GM21529 (cell line): ENCODE results near the gene ITPK1.

Source experiments
- ATAC-seq: cut with Tn5 transposase; IDR thresholded peaks from one replicate; pipeline ENCODE4 v1.9.1; 2021; ENCODE audit not compliant: unreplicated experiment

ITPK1 gene

DNA sequence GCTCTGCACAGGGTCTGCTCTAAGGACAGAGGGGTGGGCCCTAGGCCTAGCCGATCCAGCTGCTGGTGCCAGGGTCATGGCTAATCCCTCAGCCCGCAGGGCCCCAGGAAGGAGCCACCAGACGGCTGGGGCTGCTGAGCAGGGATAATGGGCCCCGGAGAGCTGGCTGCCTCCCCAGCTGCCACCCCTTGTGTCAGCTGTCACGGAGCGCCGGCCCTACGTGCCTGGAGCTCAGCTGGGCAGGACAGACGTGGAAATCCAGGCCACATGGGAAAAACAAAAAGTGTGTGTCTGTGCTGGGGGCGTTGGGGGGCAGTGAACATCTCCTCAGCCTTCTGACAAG, 156.6 kb downstream of the ITPK1 start:
- no peak for ATAC-seq

DNA sequence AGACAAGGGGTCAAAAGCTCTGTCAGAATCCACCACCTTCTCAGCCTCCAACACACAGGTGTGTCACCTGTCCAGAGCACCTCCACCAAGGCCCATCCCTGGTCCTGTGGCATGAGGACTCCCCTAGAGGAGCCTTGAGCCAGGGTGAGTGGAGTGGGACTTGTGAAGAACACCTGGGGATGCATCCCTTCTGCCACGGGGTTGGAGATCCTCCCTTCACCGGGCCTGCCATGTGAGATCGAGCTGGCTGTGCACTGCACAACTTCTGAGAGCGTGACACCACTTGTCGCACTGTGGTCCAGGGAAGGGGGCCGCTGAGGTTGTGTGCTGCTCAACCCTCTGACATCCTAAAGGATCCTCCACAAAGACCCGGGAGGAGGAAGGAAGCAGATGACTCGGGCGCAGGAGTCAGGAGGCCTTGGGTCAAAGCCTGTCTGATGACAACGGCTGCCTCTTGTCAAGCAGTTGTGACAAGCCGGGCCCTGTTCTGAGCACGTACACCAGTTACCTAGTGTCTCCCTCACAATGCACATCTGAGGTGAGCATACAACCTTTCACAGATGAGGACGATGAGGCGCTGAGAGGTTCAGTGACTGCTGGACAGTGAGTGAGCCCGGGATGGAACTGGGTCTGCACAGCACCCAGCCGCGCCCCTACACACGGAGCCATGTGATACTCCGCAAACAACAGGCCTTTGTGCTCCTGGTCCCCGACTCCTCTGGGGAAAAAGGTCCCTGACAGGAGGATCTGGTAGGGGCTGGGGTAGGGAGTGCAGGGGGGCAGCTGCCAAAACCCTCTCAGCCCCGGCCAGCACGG, 157.1 kb downstream of the ITPK1 start:
- ATAC-seq, result no peak

DNA sequence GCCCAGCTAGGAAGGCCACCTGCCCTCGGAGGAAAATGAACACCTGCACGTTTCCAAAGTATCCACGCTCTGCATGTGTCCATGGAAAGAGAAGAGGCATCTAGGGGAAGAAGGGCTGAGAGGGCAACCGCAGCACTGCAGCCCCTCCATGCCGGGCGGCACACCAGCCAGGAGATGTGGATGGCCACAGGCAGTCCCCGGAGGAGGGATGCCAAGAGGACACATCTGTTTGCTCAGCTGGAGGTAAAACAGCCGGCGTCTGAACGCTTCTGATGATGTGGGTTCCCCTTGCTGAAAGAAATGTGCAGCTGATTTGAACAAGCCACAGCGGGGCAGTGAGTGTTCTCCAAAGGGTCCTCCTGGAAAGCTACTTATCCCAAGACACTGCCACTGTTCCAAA, 158.8 kb downstream of the ITPK1 start:
- ATAC-seq, result no peak

DNA sequence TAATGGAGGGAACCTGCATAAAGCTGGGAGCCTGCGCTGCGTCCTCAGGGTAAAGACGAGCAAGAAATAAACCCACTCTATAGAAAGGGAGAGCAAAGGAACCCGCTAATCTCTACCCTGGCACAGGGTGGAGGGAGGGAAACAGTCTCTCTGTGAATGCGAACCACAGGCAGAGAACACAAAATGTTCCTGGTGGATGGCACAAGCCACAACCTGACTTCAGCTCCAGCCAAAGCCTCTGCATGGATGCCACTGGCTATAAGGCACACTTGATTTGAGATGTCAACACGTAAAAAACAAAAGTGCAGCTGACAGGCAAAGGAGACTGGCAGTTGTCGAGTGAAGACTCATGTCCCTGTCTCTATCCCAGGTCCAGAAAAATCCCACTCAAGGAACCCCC, 160.3 kb downstream of the ITPK1 start:
- ATAC-seq, result no peak

DNA sequence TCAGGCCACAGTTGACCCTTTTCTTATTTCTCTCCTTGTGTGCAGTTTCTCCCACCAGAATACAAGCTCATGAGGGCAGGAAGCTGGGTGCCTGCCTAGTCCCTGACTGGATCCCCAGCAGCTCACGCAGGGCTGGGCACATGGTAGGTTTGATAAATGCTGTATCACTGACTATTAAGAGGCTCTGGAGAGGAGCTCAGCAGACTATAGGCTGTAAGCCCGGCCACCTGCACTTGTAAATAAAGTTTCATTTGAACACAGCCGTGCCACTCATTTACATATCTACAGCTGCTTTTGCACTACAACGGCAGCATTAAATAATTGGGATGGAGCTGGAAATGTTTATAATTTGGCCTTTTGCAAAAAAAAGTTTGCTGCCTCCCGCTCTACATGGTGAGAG, 160.8 kb downstream of the ITPK1 start:
- ATAC-seq, result no peak

DNA sequence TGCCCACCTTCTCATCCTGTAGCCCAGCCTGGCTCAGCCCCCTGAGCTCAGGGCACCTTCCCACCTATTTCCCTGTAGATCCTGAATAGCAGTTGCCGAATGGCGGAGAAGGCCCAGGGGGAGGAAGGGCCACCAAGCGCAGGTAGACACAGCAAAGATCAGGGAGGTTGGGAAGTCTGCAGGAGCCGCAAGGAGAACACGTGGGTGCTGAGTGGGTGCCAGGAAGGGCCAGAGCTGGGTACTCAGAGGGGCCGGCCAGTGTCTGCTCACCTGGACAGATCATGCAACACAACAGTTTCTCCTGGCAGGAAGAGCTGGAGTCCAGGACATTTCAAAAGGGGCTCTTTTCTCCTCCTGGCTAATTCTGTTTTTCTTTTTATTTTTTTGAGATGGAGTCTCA, 162.2 kb downstream of the ITPK1 start:
- no peak for ATAC-seq

DNA sequence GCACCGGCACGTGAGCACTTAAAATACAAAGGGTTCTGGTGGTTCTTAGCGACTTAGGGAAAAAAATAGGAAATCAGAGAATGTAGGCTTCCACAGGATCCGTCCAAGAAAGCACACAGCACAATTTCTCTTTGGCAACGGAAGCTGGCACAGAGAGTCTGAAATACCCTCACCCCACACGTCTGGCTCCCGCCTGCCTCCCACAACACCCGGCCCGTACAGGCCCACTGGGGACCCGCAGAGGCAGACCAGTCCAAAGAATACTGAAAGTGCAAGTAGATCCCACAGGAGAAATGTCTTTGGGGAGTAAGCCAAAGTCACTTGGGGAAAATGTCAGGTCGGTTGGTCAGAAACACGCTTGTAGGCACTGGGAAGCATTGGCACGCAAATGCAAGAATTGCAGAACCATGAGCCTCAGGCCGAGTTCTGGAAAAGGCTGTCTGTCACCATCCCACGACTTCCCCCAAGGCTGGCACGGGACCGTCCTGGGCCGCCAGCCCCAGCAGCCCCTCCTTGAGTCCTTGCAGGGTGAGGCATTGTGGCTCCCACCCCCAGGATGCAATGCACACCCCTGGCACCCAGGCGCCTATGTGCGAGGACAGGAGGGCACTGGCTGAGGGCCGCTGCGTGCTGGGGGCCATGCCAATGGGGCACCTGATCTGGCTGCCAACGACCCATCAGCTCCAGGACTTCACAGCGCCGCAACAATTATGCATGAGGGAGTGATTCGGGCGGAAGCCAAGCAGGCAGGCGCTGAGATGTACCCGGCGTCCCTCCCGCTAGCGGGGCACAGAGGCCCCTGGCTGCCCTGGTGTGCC, 163.0 kb downstream of the ITPK1 start:
- no peak for ATAC-seq

DNA sequence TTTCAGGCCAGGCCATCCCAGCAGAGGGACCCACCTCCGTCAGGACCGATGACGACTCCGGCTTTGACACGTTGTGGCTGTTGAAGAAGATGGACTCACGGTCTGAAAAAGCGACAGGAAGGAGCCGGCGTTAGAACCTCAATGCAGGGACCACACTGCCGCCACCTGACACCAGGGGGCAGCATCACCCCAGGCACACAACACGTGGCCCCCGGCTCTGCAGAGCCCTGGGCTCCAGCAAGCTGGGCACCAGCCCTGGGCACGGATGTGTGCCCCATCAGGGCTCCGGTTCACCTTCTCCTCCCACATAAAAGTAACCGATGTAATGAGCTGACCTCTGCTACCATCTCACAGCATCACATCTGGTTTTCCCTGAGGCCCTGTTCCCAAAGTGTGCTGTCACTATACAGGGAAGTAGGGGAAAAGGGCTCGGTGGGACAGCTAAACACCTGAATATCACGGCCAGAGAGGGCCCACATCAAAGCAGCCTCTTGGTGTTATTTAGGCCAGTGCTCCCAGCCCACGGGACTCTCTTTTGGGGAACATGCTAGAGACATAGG, 163.7 kb downstream of the ITPK1 start:
- peak; percentile 86 for ATAC-seq

DNA sequence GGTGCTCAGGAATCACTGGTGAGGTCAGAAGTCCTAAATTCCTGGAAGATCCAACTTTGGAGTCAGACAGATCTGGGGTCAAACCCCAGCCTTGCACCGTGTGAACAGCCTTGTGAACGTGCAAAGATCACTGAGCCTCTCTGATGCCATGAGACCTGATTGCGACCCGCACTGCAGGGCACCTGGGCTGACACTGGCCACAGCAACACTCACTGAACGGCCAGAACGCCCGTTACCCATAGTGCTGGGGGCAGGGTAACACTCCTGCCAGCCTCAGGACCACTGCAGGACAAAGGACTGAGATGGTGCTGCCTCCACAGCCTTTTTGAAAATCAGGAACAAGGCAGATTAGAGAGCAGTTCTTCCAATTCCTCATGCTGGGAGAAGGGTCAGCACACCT, 164.5 kb downstream of the ITPK1 start:
- no peak for ATAC-seq

DNA sequence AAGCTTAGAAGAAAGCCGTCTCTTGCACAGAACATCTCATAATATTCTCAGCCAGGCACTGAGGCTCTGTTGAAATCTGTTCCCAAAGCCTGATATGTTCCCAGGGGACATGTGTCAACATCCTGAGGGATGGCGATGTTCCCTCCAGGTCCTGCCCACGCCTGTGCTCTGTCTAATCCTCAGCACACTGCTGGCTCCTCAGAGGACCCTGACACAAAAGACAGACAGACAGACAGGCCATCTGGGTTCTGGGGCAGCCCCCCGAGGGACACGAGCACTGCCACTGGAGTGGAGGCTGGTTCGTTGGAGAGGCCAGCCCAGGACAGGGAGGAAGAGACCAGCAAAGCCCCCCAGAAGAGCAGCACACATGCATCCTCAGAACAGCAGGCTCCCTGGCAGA, 165.0 kb downstream of the ITPK1 start:
- ATAC-seq, result no peak

DNA sequence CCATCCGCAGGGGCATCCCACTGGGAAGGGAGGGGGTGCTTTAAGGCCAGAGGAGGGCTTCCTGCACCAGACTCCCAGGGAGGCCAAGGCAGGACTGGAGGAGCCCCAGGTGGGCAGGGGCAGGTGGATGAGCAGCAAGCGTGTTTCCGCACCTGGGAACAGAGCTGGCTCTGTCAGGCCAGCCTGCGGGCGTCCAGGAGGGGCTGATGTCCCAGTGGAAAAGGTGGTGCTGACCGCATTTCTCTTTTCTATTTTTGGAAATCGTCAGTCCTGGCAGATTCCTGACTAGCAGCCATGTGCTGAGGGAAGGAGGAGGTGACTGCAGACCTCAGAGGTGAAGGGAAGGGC, 165.6 kb downstream of the ITPK1 start:
- no peak for ATAC-seq

DNA sequence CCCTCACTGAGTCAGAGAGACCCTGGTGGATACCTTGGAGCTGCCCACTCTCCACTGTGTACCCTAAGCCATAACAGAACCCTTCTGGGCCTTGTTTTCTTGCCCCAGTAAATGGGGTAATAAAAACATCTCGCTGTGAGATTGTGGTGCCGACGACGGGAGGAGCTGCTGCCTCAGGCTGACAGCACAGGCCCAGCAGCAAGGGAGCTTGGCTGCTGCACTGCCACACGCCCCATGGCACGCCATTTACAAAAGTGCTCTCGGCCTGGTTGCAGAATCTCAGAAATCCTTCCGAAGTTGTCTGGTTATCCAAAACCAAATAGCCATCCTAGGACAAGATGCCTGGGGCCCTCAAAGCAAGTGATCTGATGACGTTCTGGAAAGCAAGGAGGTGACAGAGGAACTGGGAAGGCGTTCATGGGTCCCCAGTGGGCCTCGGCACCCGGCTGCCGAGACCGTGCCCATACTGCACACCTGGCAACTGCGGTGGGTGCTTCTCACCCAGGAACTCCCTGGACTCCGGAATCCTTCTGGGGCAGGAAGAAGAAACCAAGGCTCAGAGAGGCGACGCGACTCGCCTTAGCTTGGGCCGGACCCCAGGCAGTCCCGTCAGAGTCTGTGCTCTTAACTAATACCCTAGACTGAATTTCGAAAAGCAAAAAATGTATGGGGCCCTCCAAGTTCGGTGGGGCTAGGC, 166.1 kb downstream of the ITPK1 start:
- no peak for ATAC-seq

DNA sequence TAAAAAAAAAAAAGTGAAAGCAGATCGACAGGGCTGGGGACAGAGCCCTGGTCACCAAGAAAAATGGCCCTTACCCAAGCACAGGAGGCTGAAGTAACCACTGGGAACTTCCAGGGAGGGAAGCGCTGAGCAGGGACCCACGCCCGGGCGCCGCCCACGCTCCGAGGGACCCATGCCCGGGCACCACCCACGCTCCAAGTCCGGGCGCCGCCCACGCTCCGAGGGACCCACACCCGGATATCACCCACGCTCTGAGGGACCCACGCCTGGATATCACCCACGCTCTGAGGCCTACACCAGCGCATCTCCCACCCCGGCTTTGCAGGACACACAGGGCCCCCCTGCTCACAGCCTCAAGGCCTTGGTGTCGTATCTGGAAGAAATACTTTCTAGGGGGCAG, 167.1 kb downstream of the ITPK1 start:
- no peak for ATAC-seq

DNA sequence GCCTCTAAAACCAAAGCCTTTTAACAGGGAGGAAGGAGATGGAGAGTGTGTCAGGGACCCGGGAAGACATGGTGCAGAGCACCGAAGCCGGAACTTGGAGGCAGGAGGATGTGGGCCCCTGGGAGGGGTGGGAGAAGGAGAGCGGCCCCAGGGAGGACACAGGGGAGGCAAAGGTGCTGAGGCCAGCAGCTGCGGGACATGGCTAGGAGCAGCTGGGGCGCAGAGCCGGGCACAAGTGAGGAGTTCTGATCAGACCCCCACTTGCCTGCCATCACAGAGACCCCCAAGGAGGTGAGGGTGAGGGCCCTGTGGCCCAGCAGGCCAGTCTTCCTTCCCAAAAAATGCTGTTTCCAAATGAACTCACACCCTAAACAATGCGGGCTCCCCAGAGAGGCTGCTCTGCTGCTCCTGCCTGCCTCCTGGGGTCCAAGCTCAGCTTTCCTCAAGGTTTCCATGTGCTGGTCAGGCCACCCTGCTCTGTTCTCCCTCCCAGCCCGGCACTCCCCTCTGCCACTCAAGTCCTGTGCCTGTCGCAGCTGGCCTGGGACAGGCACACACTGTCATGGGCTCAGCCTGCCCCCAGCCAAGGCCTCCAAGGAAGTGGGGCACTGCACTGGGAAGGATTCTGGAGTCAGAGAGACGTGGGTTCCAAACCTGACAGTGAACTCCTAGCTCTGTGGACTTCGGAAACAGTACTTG, 168.7 kb downstream of the ITPK1 start:
- no peak for ATAC-seq

DNA sequence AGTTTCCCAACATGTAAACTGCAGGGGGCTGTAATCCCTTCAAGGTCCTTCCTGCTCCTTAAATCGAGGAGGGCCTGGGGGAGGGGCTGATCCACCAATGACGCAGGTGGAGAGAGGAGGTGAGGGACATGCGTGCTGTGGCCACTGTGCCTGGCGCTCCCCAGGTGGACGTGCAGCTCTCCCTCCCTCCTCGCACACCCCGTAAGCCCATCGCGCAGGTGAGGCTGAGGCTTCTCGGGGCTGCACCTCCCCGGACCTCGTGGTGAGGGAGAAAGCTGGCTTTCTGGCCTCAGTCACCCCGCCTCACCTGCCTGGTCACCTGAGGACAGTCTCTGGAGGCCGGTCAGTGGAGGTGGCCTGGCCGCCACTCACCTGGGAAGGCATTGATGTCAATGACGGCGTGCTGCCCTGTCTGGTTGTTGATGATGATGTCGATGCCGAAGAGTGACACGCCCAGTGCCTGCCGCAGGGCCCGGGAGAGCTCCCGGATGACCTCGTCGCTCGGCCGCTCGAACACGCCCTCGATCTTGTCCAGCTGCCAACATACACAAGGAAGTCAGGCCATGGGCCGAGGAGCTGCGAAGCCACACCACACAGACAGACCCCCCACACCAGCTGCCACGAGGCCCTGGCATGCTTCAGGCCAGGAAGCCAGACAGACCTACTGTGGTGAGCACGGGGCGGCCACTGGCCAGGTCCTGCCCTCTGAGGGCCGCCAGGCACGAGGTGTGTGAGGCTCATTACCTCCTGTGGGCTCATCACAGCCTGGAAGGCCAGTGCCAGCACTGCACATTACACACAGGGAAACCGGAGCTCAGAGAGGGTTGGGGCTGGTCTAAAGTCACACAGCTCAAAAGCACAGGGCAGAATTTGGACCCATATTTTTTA, 169.5 kb downstream of the ITPK1 start:
- no peak for ATAC-seq

DNA sequence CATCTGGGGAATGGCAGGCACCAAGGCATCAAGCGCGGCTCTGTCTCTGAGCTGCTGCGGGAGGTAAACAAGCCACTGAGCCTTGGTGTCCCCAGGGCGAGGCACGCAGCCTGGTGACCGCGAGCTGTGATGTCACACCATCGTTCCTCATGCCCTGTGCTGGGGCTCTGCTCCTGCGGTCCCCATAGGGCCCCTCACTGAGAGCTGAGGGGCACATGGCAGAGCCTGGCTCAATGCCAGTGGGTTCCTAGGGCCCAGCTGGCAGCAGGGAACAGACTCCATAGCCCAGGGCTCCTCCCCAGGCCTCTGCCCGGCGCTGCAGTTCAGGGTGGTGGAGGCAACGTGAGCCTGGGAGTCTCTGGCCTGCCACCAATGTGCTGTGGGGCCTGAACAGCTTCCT, 170.2 kb downstream of the ITPK1 start:
- ATAC-seq, result no peak

DNA sequence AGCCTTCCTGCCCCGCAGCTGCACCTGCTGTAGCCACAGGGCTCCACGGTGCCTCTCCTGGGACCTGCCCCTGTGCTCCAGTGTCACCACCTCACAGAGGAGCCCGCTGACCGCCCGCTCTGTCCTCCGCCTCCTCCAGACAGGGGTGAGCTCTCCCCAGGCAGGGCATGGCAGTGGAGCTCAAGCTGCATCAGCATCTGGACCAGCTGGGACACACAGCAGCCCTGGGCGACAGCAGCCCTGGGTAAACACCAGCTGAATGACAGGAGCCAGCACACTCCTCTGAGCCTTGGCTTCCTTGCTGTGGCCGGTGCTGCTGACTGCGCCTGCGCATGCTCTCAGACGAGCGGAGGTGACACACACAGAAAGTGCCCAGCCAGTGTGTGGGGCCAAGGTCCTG, 170.7 kb downstream of the ITPK1 start:
- no peak for ATAC-seq

DNA sequence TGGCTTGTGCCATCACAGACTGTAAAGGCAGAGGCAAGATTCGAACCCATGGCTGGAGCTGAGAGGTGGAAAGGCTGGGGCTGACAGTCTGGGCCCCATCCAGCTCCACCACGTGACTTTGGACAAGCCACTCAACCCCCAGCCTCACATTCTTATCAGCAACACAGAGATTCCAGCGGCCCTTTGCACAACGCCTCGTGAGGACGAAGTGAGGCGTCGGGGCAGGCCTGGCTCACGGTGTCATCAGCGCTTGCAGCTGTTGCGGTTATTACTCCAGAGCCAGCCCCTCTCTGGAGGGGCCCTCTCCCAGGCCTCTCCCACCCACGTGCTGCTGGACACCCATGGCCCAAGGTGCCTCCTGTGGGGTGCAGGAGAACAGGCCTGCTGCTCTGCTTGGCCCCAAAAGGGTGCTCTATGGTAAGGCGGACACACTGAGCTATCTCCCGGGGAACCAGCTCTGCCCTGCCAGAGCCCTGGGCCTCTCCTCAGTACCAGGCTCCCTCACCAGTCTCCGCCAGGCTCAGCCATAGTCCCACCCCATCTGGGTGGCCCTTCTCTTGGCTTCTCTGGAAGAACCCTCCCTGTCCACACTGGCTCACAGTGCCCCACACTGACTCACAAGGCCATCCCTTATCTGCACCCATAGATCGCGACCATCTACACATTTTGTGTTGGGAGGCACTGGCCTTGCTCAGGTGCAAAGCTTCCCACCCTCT, 171.7 kb downstream of the ITPK1 start:
- ATAC-seq, result no peak

DNA sequence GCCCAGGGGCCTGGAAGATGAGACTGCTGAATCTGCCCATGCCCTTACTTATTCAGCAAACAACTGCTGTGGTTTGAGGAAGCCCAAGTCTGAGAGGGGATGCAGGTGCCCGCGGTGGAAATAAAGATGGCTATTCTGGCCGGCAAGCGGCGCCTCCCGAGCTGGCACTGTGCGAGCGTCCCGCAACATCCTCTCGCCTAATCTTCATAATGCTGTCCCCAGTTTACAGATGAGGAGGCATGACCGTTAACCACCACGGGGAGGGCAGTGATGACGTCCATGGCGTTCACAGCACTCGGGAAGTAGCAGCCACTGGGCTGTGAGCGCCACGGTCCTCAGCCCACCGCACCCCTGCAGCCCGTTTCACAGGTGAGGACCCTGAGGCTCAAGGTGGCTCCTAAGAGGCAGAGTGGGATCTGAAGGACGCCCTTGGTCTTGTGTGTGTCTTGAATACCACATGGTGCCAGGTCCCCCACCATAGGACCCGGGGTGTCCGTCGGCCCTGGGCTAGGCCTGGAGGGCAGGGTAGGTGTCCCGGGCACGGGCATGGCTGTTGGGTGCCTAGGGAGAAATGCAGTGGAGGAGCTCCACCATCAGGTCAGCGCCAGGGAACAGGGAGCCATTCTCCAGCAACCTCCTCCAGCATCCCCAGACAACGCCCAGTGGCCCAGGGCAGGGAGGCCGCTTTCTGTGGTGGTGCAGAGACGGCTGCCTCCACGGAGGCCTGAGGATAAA, 172.6 kb downstream of the ITPK1 start:
- ATAC-seq, result no peak
